ENCODE data around the gene CD34.

The CD34 gene

DNA sequence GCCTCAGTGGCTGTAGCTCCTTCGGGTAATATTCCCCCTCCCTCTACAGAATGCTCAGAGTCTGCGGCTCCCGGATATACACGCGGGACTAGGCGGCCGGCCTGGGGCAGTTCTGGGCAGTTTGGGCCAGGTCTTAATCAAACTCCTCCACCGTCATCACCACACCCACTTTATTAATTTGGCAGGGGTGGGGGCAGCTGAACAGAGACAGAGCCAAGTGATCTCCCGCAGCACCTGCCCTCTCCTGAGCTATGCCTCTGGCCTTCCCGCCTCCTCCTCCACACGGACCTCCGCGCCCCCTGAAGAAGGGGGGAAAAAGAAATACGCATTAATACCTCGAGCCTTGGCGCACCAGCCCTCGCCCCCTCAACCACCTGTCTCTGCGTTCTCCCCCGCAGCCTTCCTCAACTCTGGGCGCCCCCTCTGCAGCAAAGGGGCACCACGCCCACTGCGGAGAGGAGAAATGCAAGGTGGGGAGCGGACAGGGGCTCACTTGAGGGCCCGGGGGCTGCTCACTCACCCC, 42.6 kb downstream of the CD34 start (continued):
- no peak for TF ChIP-seq ZNF274 (IDR thresholded peaks at IDR 0.05; ENCODE audit: low read length)
- no peak for TF ChIP-seq ZNF274 (tag by site-specific recombination; IDR thresholded peaks at IDR 0.05; ENCODE audit: borderline replicate concordance)
- TF ChIP-seq SCRT2 (tag by site-specific recombination; IDR thresholded peaks at IDR 0.05): peak; percentile 24; the same call in 1 of the 2 replicates
- TF ChIP-seq, protein P1, sequence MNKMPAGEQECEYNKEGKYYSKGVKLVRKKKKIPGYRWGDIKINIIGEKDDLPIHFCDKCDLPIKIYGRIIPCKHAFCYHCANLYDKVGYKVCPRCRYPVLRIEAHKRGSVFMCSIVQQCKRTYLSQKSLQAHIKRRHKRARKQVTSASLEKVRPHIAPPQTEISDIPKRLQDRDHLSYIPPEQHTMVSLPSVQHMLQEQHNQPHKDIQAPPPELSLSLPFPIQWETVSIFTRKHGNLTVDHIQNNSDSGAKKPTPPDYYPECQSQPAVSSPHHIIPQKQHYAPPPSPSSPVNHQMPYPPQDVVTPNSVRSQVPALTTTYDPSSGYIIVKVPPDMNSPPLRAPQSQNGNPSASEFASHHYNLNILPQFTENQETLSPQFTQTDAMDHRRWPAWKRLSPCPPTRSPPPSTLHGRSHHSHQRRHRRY (tag by site-specific recombination; IDR thresholded peaks at IDR 0.05): no peak
- no peak for TF ChIP-seq ZBTB1 (tag by site-specific recombination; IDR thresholded peaks at IDR 0.05)
- no peak for TF ChIP-seq ZNF138 (tag by site-specific recombination; IDR thresholded peaks at IDR 0.05; ENCODE audit: borderline replicate concordance)
- TF ChIP-seq ZNF341 (tag by site-specific recombination; IDR thresholded peaks at IDR 0.05; ENCODE audit: low read depth): 0 out of 2 replicates have a peak, but pooled peaks have one; percentile 33
- TF ChIP-seq ZFHX2 (tag by site-specific recombination; conservative IDR thresholded peaks at IDR 0.05): peak; percentile 94
- TF ChIP-seq ZNF16 (tag by site-specific recombination; IDR thresholded peaks at IDR 0.05; ENCODE audit: low read depth): no peak
- TF ChIP-seq ZNF10 (tag by site-specific recombination; IDR thresholded peaks at IDR 0.05): no peak
- TF ChIP-seq, protein P2, sequence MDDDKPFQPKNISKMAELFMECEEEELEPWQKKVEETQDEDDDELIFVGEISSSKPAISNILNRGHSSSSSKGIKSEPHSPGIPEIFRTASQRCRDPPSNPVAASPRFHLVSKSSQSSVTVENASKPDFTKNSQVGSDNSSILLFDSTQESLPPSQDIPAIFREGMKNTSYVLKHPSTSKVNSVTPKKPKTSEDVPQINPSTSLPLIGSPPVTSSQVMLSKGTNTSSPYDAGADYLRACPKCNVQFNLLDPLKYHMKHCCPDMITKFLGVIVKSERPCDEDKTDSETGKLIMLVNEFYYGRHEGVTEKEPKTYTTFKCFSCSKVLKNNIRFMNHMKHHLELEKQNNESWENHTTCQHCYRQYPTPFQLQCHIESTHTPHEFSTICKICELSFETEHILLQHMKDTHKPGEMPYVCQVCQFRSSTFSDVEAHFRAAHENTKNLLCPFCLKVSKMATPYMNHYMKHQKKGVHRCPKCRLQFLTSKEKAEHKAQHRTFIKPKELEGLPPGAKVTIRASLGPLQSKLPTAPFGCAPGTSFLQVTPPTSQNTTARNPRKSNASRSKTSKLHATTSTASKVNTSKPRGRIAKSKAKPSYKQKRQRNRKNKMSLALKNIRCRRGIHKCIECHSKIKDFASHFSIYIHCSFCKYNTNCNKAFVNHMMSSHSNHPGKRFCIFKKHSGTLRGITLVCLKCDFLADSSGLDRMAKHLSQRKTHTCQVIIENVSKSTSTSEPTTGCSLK (tag by site-specific recombination; IDR thresholded peaks at IDR 0.05): no peak
- TF ChIP-seq GLIS1 (tag by site-specific recombination; IDR thresholded peaks at IDR 0.05): no peak
- TF ChIP-seq, protein P3, sequence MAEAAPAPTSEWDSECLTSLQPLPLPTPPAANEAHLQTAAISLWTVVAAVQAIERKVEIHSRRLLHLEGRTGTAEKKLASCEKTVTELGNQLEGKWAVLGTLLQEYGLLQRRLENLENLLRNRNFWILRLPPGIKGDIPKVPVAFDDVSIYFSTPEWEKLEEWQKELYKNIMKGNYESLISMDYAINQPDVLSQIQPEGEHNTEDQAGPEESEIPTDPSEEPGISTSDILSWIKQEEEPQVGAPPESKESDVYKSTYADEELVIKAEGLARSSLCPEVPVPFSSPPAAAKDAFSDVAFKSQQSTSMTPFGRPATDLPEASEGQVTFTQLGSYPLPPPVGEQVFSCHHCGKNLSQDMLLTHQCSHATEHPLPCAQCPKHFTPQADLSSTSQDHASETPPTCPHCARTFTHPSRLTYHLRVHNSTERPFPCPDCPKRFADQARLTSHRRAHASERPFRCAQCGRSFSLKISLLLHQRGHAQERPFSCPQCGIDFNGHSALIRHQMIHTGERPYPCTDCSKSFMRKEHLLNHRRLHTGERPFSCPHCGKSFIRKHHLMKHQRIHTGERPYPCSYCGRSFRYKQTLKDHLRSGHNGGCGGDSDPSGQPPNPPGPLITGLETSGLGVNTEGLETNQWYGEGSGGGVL (tag by site-specific recombination; IDR thresholded peaks at IDR 0.05): peak; percentile 48
- no peak for TF ChIP-seq ZNF560 (tag by site-specific recombination; IDR thresholded peaks at IDR 0.05; ENCODE audit: borderline replicate concordance)
- TF ChIP-seq ZEB2 (tag by site-specific recombination; IDR thresholded peaks at IDR 0.05): 0 out of 2 replicates have a peak, but pooled peaks have one; percentile 36
- no peak for TF ChIP-seq ZNF792 (tag by site-specific recombination; IDR thresholded peaks at IDR 0.05)

DNA sequence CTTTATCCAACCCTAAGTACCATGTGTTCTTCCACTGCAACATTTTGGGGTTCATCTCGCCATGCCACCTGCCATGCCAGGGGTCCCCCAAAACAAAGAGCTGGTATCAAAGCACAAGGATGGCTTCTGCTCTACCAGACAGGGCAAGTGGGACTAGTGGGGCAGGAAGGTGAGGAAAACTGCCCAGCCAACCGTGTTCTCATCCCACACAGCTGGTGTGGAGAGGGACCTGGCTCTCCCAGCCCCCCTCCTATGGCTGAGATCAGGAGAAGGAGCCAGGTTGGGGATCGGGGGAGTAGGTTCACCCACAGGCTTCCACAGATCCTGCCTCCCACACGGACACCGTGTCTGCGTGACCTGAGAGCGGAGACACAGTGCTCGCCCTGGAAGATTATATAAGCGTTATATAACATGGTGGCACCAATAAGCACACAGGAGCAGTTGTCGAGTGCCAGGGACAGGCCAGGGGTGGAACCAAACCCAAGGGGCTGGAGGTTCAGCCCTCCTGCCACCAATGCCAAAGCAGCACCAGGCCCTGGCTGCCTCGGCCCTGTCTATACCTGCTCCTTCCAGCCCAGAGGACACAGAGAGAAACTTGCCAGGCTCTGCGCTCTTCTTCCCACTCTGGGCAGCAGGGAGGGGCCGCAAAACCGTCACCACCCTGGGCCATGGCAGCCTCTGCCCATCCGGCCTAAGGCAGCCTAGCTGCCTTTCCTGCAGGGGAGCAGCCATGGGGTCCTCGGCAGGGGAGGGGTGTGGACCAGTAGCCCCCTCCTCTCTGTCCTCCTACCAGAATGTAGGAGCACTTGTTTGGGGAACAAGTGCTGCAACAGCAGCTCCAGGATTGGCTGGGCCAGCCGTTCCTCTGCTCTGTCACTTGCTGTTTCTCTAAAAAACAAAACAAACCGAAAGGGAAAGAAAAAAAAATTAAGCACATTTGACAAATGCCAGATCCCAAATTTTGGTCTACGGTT, 43.5 kb downstream of the CD34 start:
- peaks cover 0 to 50% of the 10 kb centered on the region in 2 experiments; a peak in 2 of 3 replicates for H3K36me3 ChIP-seq (ENCODE audit: control insufficient read depth in 2 of 2, insufficient read depth in 1 of 2, low read length in 2 of 2)

More for the DNA sequence above, 43.5 kb downstream of the CD34 start:
- H3K4me3 ChIP-seq (ENCODE audit: low read depth, low read length): peak overlapping the region; percentile 71
- no peak overlapping the region for H3K27ac ChIP-seq (ENCODE audit: extremely low read depth, low read depth, low read length)
- ChIA-PET CTCF (interaction anchor here (0.5 to 11.2 kb wide), 8 partner anchors 17 to 96 kb away, joined by 3 to 146 read pairs (median 8); no protein-coding TSS in a partner anchor), POLR2A (interaction anchor here (0.8 to 1.1 kb wide), 2 partner anchors 10 to 1232 kb away, joined by 3 to 6 read pairs; partner anchors contain the start of gene DYRK3)
- TF ChIP-seq ZFHX2 (tag by site-specific recombination; conservative IDR thresholded peaks at IDR 0.05): peak; percentile 46; the same call in 1 of the 2 replicates
- peak; percentile 27; the same call in 1 of the 2 replicates for TF ChIP-seq EGR2 (tag by site-specific recombination; IDR thresholded peaks at IDR 0.05; ENCODE audit: low read depth)
- no peak for TF ChIP-seq ZNF843 (tag by site-specific recombination; IDR thresholded peaks at IDR 0.05)
- 0 out of 2 replicates have a peak, but pooled peaks have one; percentile 10 for TF ChIP-seq ZNF341 (tag by site-specific recombination; IDR thresholded peaks at IDR 0.05; ENCODE audit: low read depth)
- TF ChIP-seq ZBTB20 (tag by site-specific recombination; IDR thresholded peaks at IDR 0.05): no peak
- H3K9me3 ChIP-seq (ENCODE audit: control insufficient read depth, insufficient read depth, low read depth, low read length): no peaks in the 10 kb centered on the region
- H3K4me1 ChIP-seq (ENCODE audit: control insufficient read depth, insufficient read depth, low read length): 0 out of 2 replicates have a peak, but pooled peaks cover 2% of the 10 kb centered on the region

All from HEK293 (cell line).